ENCODE results near the gene WNT1. TPM values are rescaled to one million over a fixed set of nuclear protein-coding genes. Genes with fewer than 3 reads are reported as not detected.

WNT1 gene
- total RNA-seq, 4 donors from 2014 or later = not detected

- Histone ChIP-seq H3K27me3 (no peaks in the 10 kb centered on the region), H3K9me3 (no peaks in the 10 kb centered on the region), H3K4me1 (no peaks in the 10 kb centered on the region), H3K36me3 (peaks cover 0 to 32% of the 10 kb centered on the region in 2 donors), H3K4me3 (no peak overlapping the region), H3K27ac (no peak overlapping the region)
- ATAC-seq = no peak
- in situ Hi-C loops (cut with MboI; ENCODE audit: low sequenced_read_pairs in 4 of 4) = loop anchor here in 2 of 4 donors (5.0 to 10.0 kb wide), 2 partner anchors 84 to 87 kb away; partner anchors contain the start of gene DDX23 (in 2 of the 2)
- intact Hi-C loops (cut with DNase I; ENCODE audit: low total_unique reads) = no loop called here
- no peak for DNase-seq
- TF ChIP-seq CTCF (IDR thresholded peaks at IDR 0.05 in 4 of 5, conservative IDR thresholded peaks at IDR 0.05 in 1 of 5) (no peak), POLR2A (IDR thresholded peaks at IDR 0.05) (no peak)
Observed at GRCh38 chr12:48938805-48939204, 39.3 kb upstream of the WNT1 start.

GRCh38 chr12:48940181-48940580 lies 37.9 kb upstream of the WNT1 start:
- no peaks in the 10 kb centered on the region for H3K27me3 ChIP-seq
- peaks cover 0 to 3% of the 10 kb centered on the region in 2 donors for H3K4me1 ChIP-seq
- peaks cover 0 to 32% of the 10 kb centered on the region in 2 donors for H3K36me3 ChIP-seq
- H3K27ac ChIP-seq = no peak overlapping the region
- intact Hi-C loops (cut with DNase I; ENCODE audit: low total_unique reads) (no loop called here), in situ Hi-C loops (cut with MboI; ENCODE audit: low sequenced_read_pairs in 4 of 4) (no loop called here)
- ATAC-seq (no peak), DNase-seq (no peak)
- H3K9me3 ChIP-seq = no peaks in the 10 kb centered on the region
- no peak overlapping the region for H3K4me3 ChIP-seq
- TF ChIP-seq POLR2A (IDR thresholded peaks at IDR 0.05) (no peak), CTCF (IDR thresholded peaks at IDR 0.05 in 4 of 5, conservative IDR thresholded peaks at IDR 0.05 in 1 of 5) (no peak)

GRCh38 chr12:48943221-48943620 lies 34.9 kb upstream of the WNT1 start:
- Histone ChIP-seq H3K4me1 (peaks cover 0 to 3% of the 10 kb centered on the region in 2 donors), H3K4me3 (no peak overlapping the region), H3K27ac (no peak overlapping the region), H3K27me3 (no peaks in the 10 kb centered on the region), H3K36me3 (peaks cover 0 to 28% of the 10 kb centered on the region in 2 donors), H3K9me3 (no peaks in the 10 kb centered on the region)
- intact Hi-C loops (cut with DNase I; ENCODE audit: low total_unique reads) (no loop called here), in situ Hi-C loops (cut with MboI; ENCODE audit: low sequenced_read_pairs in 4 of 4) (no loop called here)
- ATAC-seq (no peak), DNase-seq (no peak)
- no peak for TF ChIP-seq CTCF (IDR thresholded peaks at IDR 0.05 in 4 of 5, conservative IDR thresholded peaks at IDR 0.05 in 1 of 5)
- TF ChIP-seq POLR2A (IDR thresholded peaks at IDR 0.05) = no peak

GRCh38 chr12:48946205-48946604 lies 31.9 kb upstream of the WNT1 start:
- H3K4me3 ChIP-seq = no peak overlapping the region
- H3K27ac ChIP-seq = no peak overlapping the region
- no peaks in the 10 kb centered on the region for H3K9me3 ChIP-seq
- in situ Hi-C loops (cut with MboI; ENCODE audit: low sequenced_read_pairs in 4 of 4) (no loop called here), intact Hi-C loops (cut with DNase I; ENCODE audit: low total_unique reads) (no loop called here)
- H3K27me3 ChIP-seq = no peaks in the 10 kb centered on the region
- ATAC-seq = no peak
- no peak for TF ChIP-seq POLR2A (IDR thresholded peaks at IDR 0.05)
- no peak for TF ChIP-seq CTCF (IDR thresholded peaks at IDR 0.05 in 4 of 5, conservative IDR thresholded peaks at IDR 0.05 in 1 of 5)
- DNase-seq = no peak
- H3K4me1 ChIP-seq = peaks cover 0 to 3% of the 10 kb centered on the region in 2 donors
- H3K36me3 ChIP-seq = no peaks in the 10 kb centered on the region

- Histone ChIP-seq H3K4me3 (no peak overlapping the region), H3K9me3 (no peaks in the 10 kb centered on the region), H3K27me3 (no peaks in the 10 kb centered on the region), H3K4me1 (peaks cover 0 to 3% of the 10 kb centered on the region in 2 donors), H3K27ac (no peak overlapping the region), H3K36me3 (no peaks in the 10 kb centered on the region)
- no peak for TF ChIP-seq CTCF (IDR thresholded peaks at IDR 0.05 in 4 of 5, conservative IDR thresholded peaks at IDR 0.05 in 1 of 5)
- TF ChIP-seq POLR2A (IDR thresholded peaks at IDR 0.05) = no peak
- no peak for ATAC-seq
- in situ Hi-C loops (cut with MboI; ENCODE audit: low sequenced_read_pairs in 4 of 4) (no loop called here), intact Hi-C loops (cut with DNase I; ENCODE audit: low total_unique reads) (no loop called here)
- DNase-seq = no peak
Observed at GRCh38 chr12:48946943-48947342, 31.2 kb upstream of the WNT1 start.
